ENCODE data around the gene SPEM3.

SPEM3 gene

DNA sequence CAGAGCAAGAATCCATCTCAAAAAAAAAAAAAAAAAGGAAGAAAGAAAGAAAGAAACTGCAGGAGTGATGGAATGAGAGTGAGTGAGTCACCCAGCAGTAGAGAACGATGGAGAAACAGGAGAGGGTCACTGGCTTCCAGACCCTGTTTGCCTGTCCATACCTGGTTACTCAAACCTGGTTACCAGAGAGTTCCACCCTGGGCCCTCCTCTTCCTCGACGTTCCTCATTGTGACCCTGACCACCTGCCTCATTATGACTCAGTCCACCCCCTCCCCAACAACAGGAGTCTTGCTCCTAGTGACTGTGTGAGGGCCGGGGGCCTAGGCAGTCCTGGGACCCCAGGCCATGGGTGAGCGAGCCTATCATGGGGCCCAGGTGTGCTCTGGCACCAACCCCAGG lies at the start of gene SPEM3:
Gene SPEM3 (plus strand): TSS at position 301 of the 400 bp plus-strand sequence. CDS start 46 bp downstream, at position 347.
- DNase-seq (ENCODE audit: low spot score), result no peak

DNA sequence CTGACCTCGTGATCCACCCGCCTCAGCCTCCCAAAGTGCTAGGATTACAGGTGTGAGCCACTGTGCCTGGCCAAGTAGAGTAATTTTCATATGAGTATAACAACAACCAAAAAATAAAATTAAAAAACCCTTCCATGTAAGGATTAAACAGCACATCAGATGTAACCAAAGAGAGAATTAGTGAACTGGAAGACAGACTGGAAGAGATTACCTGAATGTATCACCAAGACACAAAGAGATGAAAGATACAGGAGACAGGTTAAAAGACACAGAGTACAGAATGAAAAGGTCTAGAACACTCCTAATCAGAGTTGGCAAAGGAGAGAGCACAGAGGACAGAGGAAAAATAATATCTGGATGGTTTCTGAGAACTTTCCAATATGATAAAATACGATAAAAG lies 49.5 kb upstream of the SPEM3 start:
- DNase-seq (ENCODE audit: low spot score), result no peak

DNA sequence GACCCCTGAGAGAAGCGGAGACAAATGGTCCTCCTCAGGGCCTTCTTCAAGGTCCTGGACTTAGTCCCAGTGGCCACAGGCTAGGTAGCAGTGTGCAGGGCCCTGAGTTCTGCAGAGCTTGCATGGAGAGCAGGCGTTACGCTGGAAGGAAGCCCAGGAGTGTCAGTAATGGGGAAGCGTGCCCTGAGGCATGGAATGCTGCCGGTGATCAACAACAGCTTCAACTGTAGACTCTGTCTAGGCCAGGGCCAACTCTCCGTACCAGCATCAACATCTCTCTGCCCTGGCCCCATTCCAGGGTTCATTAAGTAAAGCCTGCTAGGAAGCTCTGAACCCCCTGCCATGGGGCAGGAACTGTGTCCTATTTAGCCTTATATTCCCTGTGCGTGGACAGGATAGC lies 48.3 kb upstream of the SPEM3 start:
- no peak for DNase-seq (ENCODE audit: low spot score)

DNA sequence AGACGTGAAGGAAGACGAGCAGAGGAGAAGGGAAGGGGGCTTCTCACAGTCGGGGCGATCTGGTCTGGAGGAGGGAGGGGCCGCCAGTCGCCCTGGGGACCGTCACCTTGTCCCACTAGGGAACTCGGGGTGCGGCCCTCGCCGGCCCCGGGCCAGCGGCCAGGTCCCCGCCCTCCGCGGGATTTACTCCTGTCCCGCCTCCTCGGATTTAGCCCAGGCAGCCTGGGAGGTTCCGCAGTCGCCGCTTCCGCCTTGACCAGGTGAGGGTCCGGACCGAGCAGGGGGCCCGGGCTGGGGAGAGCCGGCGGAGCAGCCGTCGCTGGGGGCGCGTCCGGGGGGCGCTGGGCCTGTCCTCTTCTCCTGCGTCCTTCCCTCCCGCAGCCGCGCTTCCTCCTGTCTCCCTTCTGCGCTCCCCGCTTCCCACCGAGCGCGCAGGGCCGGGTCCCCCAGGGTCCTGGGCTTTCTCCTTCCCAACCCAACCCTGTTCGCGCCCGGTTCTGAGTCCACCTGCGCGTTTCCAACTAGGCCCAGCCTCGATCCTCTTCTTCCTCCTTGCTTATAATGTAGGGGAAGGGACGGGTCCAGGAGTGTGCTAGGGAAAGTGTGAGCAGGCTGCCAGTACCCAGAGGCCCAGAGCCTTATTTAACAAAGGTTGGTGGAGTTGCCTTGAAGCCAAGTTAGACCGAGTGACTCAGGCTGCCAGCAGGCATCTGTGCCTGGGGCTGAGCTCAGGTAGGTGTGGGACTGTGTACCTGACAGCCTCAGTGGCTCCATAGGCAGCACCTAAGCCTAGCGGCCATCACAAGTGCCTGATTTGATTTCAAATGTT lies 47.6 kb upstream of the SPEM3 start, which contains the start of gene TNK1:
Gene TNK1 (plus strand): TSS at position 235 of the 829 bp plus-strand sequence. CDS start 1,838 bp downstream, outside the sequence.
- no peak for DNase-seq (ENCODE audit: low spot score)

DNA sequence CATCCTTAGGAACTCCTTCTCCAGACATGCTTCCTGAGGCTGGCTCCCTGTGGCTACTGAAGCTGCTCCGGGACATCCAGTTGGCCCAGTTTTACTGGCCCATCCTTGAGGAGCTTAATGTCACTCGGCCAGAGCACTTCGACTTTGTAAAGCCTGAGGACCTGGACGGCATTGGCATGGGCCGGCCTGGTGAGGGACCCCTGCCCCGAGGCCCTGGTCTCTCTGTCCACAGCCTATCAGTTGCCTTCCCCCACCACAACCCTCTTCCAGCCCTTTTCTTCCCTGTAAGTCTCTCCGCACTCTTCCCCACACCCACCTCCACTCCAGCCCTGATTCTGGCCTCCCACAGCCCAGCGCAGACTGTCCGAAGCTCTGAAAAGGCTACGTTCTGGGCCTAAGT lies 45.8 kb upstream of the SPEM3 start:
- DNase-seq (ENCODE audit: low spot score), result no peak

DNA sequence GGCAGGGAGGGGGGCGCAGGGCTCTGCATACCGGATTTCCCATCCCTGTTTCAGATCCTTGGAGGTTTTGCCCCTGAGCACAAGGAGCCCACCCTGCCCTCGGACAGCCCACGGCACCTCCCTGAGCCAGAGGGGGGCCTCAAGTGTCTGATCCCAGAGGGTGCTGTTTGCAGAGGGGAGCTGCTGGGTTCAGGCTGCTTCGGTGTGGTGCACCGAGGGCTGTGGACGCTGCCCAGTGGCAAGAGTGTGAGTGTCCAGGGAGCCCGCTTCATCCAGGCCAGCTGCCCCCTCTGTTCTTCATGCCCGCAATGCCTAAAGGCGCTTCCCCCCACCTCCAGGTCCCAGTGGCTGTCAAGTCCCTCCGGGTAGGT lies 45.3 kb upstream of the SPEM3 start:
- DNase-seq (ENCODE audit: low spot score), result no peak

DNA sequence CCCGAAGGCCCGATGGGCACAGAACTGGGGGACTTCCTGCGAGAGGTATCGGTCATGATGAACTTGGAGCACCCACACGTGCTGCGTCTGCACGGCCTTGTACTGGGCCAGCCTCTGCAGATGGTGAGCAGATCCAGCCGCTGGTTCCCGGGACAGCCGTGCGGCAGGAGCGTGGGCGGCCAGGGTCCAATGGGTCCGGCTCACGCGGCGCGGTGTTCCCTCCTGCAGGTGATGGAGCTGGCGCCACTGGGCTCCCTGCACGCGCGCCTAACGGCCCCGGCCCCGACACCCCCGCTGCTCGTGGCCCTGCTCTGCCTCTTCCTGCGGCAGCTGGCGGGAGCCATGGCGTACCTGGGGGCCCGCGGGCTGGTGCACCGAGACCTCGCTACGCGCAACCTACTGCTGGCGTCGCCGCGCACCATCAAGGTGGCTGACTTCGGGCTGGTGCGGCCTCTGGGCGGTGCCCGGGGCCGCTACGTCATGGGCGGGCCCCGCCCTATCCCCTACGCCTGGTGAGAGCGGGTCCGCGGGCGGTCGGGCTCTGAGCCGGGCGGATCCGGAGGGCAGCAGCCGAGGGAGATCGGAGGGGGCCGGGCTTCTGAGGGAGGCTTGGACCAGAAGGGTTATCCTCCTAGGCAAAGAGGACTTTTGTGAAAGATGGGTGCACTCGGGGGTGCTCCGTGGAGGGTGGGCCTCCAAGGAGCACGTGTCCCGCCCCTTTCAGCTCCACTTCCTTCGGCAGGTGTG lies 44.7 kb upstream of the SPEM3 start:
- DNase-seq (ENCODE audit: low spot score), result peak; percentile 63

DNA sequence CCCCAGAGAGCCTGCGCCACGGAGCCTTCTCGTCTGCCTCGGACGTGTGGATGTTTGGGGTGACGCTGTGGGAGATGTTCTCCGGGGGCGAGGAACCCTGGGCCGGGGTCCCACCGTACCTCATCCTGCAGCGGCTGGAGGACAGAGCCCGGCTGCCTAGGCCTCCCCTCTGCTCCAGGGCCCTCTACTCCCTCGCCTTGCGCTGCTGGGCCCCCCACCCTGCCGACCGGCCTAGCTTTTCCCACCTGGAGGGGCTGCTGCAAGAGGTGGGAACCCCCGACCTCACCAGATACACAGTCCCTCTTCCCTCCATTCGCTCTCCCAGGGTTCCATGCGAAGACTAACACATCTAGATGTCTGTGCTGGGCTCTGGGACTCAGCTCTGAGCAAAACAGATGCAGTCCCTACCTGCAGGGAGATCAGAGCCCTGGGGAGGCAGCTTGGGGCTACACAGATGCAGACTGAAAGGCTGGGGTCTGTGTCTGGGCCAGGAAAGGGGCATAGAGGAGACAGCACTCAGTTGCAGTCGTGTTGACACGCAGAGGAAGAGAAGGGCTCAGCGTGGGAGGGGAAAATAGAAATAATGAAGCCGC lies 44.1 kb upstream of the SPEM3 start:
- no peak for DNase-seq (ENCODE audit: low spot score)

DNA sequence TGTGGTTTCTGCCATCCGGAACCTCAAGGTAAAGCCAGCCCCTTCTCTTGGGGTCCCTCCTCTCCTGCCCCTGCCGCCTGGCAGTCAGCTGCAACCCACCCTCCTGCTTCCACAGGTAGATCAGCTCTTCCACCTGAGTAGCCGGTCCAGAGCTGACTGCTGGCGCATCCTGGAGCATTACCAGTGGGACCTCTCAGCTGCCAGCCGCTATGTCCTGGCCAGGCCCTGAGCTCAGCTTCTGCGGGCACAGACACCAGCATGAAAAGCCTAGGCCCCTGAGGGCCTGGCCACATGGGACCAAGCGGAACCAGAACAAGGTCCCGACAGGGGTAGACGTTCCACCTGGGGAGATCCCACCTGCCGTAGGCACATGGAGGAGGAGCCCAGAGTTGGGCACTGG lies 39.8 kb upstream of the SPEM3 start:
- no peak for DNase-seq (ENCODE audit: low spot score)

DNA sequence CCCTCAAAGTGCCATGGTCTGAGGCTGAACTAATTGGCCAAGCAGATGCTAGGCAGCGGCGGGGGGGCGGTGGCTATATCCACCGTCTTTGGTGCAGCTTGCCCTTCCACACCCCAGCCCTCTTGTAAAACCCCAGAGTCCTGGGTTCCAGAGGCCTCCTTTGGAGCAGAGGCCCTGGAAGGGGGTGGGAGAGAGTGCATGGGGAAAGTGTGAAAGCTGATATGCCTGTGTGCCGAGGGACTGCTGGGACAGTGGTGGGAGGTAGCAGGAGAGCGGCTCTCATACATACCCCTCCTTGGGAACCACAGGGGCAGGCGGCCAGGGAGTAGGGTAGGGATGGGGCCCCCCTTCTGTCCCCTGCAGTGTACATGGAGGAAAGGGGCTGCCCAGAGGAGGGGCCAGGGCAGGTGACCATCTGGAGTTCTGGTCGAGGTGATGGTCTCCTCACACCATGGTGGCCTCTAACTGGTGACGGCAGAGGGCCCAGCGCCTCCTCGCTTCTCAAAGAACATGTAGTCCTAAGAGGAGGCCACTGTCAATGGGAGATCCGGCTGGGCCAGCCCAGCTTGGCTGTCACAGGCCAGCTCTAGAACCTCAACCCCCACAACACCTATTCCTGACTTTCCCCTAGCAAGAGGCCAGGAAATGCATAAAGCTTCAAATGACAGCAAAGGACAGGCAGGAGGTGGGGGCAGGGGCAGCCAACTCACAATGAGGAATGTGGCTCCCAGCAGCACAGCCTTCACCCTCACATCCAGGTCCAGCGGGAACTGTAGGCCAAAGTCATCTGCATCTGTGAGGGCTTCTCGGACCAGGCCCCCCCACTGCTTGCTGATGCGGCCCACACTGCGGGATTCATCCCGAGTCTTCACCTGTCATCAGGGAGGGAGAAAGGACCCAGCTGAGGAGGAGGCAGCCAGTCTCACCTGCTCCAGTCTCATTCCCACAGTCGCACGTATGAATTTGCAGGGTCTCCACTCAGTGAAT lies 38.4 kb upstream of the SPEM3 start:
- DNase-seq (ENCODE audit: low spot score), result no peak

DNA sequence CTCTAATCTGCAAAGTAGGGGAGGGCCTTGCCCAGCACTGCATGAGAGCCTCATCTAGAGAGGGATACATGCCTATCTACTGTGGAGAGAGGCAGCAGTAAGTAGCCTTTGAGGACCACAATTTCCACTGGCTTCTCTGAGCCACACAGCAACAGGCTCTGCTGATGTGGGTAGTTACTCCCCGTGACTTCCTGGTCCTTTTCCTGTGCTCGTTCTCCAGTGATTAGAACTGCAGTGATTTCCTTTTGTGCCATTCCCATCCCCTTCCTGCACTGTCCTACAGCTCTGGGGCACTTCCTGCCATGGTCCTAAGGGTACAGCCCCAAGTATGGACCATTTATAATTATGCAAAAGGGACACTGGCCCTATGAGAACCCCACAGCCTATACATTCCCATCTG lies 37.4 kb upstream of the SPEM3 start:
- DNase-seq (ENCODE audit: low spot score), result no peak

DNA sequence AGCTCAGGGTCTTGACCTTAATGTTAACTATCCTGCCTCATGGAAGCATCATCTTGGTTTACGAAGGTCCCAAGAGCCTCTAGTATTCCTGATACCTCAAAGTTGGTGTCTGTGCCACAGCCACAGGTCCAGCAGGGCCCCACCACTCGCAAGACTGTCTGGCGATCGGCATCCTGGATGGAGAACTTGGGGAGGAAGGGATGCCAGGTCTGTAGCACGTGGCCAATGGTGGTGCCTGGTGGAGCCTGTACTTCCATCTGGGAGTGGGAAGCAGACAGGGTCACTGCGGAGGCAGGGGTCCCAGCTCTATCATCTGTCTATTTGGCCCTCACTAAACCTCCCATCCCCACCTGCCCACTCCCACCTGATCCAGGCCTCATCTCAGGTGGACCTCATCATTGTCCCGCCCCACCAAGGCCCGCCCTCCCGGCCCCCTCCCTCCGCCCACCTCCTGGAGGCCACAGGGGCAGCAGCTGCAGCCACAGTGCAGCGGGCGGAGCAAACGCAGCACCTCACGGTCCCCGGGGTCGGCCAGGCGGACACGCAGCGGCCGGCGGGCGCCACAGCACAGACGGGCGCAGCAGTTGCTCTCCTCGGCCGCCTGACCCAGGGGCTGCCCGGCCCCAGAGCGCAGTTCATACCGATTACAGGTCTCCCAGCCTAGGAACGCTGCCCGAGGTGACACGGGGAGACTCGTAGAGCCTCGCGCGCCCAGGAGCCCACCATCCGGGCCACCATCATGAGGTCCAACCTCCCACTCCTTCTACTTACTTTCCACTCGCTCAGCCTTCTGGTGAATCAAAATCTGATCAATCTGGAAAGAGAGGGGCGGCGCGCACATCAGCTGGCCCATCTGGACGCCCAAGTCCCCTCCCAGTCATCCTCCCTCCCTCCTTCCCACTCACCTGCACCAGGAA lies 35.7 kb upstream of the SPEM3 start:
- no peak for DNase-seq (ENCODE audit: low spot score)

DNA sequence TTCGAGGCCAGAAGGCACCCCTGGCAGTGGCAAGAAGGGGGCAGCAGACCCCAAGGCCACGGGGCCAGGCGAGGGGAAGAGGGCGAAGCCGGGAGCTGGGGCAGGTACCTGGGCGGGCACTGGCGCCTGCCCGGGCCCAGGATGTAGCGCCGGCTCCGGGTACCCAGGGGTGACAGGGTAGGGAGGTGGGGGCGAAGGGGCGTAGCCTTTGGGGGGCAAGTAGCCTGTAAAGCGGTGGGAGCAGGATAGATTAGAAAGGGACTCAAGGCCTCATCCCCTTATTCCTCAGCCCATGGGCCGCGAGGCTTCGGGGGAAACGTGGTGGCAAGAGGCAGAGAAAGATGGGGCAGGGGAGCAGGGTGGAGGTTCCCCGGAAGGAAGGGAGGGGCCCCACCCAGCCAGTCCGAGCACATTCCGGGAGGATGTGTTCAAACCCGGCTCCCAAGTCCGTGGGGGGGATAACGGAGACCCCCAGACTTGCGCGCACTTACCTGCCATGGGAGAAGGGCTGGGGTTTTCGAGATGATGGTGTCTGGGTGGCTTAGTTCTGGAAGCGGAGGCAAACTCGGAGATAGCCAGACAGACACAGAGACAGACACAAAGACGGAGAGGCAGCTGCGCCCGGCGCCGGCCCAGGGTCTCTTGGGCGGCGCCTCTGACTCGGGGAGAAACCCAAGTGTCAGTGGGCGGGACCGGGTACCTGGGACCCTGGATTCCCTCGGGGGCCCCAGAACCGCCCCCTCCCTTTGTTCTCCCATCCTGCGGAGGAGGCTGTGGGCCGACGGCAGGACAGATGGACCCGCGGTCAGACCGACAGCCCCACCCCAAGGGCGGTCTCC lies 34.8 kb upstream of the SPEM3 start:
- DNase-seq (ENCODE audit: low spot score), result peak; percentile 71

DNA sequence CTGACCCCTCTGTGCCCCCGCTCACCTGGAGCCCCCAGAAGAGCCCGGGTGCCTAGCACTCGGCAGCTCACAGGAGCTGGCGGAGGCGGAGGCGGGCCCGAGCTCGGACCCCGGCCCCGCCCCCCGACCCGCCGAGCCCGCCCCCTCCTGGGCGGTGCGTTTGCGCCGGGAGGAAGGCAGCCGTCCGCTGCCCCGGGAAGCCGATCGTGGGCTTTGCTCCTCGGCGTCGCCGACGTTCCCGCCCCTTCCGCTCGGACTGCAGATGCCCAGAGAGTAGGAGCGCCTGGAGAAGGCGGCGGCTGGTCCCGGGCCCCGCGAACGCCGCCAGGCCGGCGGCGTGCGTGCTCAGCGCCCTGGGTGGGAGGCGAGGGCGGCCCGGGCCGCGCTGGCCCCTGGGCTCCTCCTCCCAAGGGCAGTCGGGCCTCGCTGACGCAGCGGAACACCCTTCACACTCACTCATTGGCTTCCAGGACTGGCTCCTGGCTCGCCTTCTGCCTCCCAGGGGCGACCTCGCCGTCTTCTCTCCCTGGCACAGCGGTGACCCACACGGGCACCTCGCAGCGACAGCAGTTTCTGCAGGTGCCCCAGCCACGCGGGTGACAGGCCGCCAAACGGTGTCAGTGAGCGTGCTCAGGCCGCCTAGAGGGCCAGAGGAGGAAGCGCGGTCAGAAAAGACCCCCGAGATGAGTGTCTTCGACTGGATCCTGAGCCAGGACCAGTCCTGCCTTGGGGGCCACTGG lies 34.0 kb upstream of the SPEM3 start, which contains the start of gene PLSCR3:
Gene PLSCR3 (minus strand): TSS at position 74 of the 740 bp plus-strand sequence. CDS start 415 bp downstream, outside the sequence.
- peak; percentile 73 for DNase-seq (ENCODE audit: low spot score)

DNA sequence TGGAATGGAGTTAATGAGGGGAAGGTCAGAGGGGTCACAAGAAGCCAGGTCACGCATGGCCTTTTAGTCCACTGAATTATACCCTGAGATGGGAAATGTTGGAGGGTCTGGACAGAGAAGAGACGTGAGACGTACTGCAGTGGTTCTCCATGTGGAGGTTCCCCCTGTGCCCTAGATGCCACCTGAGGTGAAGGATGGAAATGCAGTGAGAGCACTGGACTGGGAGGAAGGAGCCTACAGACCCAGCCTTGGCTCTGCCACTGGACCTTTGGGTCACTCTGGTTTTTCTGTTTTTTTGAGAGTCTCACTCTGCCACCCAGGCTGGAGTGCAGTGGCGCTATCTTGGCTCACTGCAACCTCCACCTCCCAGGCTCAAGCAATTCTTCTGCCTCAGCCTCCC lies 32.5 kb upstream of the SPEM3 start:
- no peak for DNase-seq (ENCODE audit: low spot score)

DNA sequence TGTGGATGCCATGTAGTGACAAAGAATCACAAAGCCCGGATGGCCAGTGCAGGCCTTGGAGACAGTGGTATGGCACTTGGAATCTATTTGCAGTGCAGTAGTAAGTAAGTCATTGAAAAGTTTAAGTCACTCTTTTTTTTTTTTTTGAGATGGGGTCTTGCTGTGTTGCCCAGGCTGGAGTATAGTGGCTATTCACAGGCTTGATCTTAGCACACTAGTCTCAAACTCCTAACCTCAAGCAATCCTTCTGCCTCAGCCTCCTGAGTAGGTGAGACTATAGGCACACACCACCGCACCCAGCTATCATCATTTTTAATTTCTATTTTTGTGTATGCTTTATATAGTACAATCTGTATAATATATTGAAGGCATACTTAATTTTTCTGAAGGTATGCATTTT lies 30.0 kb upstream of the SPEM3 start:
- DNase-seq (ENCODE audit: low spot score), result no peak

DNA sequence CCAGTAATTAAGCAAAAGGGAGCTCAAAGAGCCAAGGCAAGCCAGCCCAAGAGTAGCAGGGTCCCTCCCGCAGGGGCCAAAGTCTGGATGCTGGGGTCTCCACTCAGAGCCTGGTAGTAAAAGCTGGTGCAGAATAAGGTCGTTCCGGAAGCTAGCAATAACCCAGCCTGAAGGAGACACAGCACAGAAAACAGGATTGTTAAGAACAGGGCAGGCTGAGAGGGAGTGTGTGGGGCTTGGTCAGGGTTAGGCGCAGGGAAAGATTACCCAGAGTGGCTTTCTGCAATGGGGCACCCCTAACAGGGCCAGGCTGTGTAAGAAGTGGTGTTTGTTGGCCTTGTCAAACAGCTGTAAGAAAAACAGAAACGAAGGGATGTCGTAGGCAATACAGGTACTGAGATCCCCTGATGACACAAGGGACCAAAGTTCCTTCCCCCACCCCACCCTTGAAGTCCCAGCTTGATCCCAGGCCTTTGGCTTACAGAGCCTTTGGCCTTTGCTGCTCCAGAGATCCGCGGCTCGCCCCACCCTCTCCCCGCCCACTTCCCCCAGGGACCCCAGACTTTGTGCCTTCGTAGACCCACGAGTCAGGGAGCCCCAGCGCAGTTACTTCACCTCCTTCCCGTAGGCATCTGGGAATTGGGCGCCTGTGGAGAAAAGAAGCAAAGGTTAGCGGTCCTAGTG lies 25.5 kb upstream of the SPEM3 start:
- DNase-seq (ENCODE audit: low spot score), result peak; percentile 19

DNA sequence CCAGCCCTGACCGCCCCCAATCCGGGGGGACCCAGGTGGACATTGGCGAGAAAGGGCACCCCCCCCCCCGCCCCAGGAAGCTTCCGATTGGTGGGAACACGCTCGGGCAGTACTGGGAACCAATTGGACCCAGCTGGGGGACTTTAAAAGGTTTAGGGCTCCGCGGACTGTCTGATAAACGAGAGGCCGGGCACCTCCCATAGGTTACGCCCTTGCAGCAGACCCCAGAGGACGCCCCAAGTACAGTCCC lies 25.0 kb upstream of the SPEM3 start:
- DNase-seq (ENCODE audit: low spot score), result no peak

Data from NAMALWA (cell line).